Erythroblast (primary cell): ENCODE data around the gene ALDH1A1.

Source experiments
- GATA1 ChIP-seq: IDR thresholded peaks from 2 replicates; pipeline ENCODE4 v1.6.1; 2011; ENCODE audit warnings: low read depth, mild to moderate bottlenecking, control low read depth, low read length, moderate library complexity
- POLR2A ChIP-seq: IDR thresholded peaks from 2 replicates; pipeline ENCODE4 v1.6.1; 2011; ENCODE audit warnings: mild to moderate bottlenecking, low read length

DNA sequence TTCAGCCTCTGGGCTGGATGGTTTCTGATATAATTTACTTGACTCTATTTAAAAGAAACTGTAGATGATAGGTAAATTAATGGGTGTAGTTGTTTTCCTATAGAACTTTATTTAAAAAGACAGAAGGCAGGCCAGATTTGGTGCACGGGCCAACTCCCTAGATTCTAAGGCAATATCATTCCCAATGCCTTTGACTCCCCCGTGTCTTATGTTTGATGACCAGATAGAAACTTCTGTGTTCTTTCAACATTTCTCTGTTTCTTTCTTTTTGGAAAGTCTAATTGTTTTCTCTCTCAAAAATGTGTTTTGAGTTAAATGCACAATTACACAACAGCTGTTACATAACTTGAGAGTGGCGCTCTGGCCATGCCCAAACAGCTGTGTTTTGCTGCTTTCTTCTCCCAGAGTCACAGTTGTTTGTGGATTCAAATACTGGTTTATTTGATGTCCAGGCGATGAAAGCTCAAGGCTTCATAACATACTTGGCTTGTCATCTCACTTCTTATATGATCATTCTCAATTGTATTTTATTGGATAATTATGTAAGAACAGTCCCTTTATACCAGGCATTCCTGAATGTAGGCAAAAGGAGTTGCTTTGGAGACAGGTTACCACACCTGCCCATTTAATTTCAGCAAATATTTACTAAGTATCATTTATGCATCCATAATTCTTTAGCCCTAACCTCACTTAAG, 1.7 kb upstream of the ALDH1A1 start:
- TF ChIP-seq POLR2A (no peak), GATA1 (no peak)
